ENCODE measurements around the gene MAS1. TPM values are rescaled to one million over a fixed set of nuclear protein-coding genes. Genes with fewer than 3 reads are reported as not detected.

Gene MAS1
- total RNA-seq, 1 experiment from 2014 or later = not detected

GRCh38 chr6:159877256-159877808 lies 13.5 kb upstream of the MAS1 start:
- Mint-ChIP-seq H3K27me3 (ENCODE audit: insufficient read depth, unreplicated experiment) (peaks cover 5% of the 10 kb centered on the region), H3K4me3 (ENCODE audit: unreplicated experiment) (no peak overlapping the region), H3K36me3 (ENCODE audit: insufficient read depth, unreplicated experiment) (no peaks in the 10 kb centered on the region), H3K9me3 (ENCODE audit: unreplicated experiment) (no peaks in the 10 kb centered on the region), H3K27ac (ENCODE audit: unreplicated experiment) (no peak overlapping the region), H3K4me1 (ENCODE audit: low read depth, unreplicated experiment) (no peaks in the 10 kb centered on the region)
- Histone ChIP-seq H3K9me3 (no peaks in the 10 kb centered on the region), H3K36me3 (ENCODE audit: control insufficient read depth, insufficient read depth, low read length) (no peaks in the 10 kb centered on the region), H3K27me3 (replicated peaks; ENCODE audit: control insufficient read depth, insufficient read depth, low read length) (no peaks in the 10 kb centered on the region; the same call in 1 of the 2 replicates), H3K4me3 (ENCODE audit: low read depth, low read length) (no peak overlapping the region), H3K4me1 (no peaks in the 10 kb centered on the region)
- BruUV-seq (replicated peaks) = no TSS peak
- TF ChIP-seq CTCF (IDR thresholded peaks at IDR 0.05; ENCODE audit: insufficient read depth in 1 of 2, low read depth in 1 of 2, low read length in 1 of 2, severe bottlenecking in 1 of 2, unreplicated experiment in 1 of 2) = no peak
- intact Hi-C loops (cut with micrococcal nuclease; ENCODE audit: unreplicated experiment) = no loop called here
- CTCF ChIA-PET = no interaction called here
- DNase-seq = no peak
- POLR2A ChIA-PET = no interaction called here

GRCh38 chr6:159878341-159878740 lies 12.4 kb upstream of the MAS1 start:
- no peak for DNase-seq
- no peak overlapping the region for H3K27ac Mint-ChIP-seq (ENCODE audit: unreplicated experiment)
- no peak for TF ChIP-seq CTCF (IDR thresholded peaks at IDR 0.05; ENCODE audit: insufficient read depth in 1 of 2, low read depth in 1 of 2, low read length in 1 of 2, severe bottlenecking in 1 of 2, unreplicated experiment in 1 of 2)
- H3K4me1 ChIP-seq = no peaks in the 10 kb centered on the region
- intact Hi-C loops (cut with micrococcal nuclease; ENCODE audit: unreplicated experiment) = no loop called here
- no peaks in the 10 kb centered on the region for H3K4me1 Mint-ChIP-seq (ENCODE audit: low read depth, unreplicated experiment)
- no peaks in the 10 kb centered on the region for H3K9me3 ChIP-seq
- ChIA-PET CTCF (interaction anchor here (1.1 kb wide), 1 partner anchor 15 kb away, joined by 4 read pairs; no protein-coding TSS in a partner anchor), POLR2A (no interaction called here)
- no peak overlapping the region for H3K4me3 ChIP-seq (ENCODE audit: low read depth, low read length)
- H3K36me3 Mint-ChIP-seq (ENCODE audit: insufficient read depth, unreplicated experiment) = no peaks in the 10 kb centered on the region
- H3K36me3 ChIP-seq (ENCODE audit: control insufficient read depth, insufficient read depth, low read length) = no peaks in the 10 kb centered on the region
- no peaks in the 10 kb centered on the region; the same call in 1 of the 2 replicates for H3K27me3 ChIP-seq (replicated peaks; ENCODE audit: control insufficient read depth, insufficient read depth, low read length)
- no peak overlapping the region for H3K4me3 Mint-ChIP-seq (ENCODE audit: unreplicated experiment)
- peaks cover 5% of the 10 kb centered on the region for H3K27me3 Mint-ChIP-seq (ENCODE audit: insufficient read depth, unreplicated experiment)
- BruUV-seq (replicated peaks) = no TSS peak
- no peaks in the 10 kb centered on the region for H3K9me3 Mint-ChIP-seq (ENCODE audit: unreplicated experiment)

- ChIA-PET CTCF (no interaction called here), POLR2A (no interaction called here)
- H3K27me3 ChIP-seq (replicated peaks; ENCODE audit: control insufficient read depth, insufficient read depth, low read length) = no peaks in the 10 kb centered on the region; the same call in 1 of the 2 replicates
- Mint-ChIP-seq H3K4me3 (ENCODE audit: unreplicated experiment) (no peak overlapping the region), H3K4me1 (ENCODE audit: low read depth, unreplicated experiment) (no peaks in the 10 kb centered on the region), H3K9me3 (ENCODE audit: unreplicated experiment) (no peaks in the 10 kb centered on the region), H3K27me3 (ENCODE audit: insufficient read depth, unreplicated experiment) (peaks cover 3% of the 10 kb centered on the region), H3K27ac (ENCODE audit: unreplicated experiment) (no peak overlapping the region), H3K36me3 (ENCODE audit: insufficient read depth, unreplicated experiment) (no peaks in the 10 kb centered on the region)
- H3K36me3 ChIP-seq (ENCODE audit: control insufficient read depth, insufficient read depth, low read length) = no peaks in the 10 kb centered on the region
- no peak for DNase-seq
- no peak for TF ChIP-seq CTCF (IDR thresholded peaks at IDR 0.05; ENCODE audit: insufficient read depth in 1 of 2, low read depth in 1 of 2, low read length in 1 of 2, severe bottlenecking in 1 of 2, unreplicated experiment in 1 of 2)
- intact Hi-C loops (cut with micrococcal nuclease; ENCODE audit: unreplicated experiment) = no loop called here
- no peak overlapping the region for H3K4me3 ChIP-seq (ENCODE audit: low read depth, low read length)
- no peaks in the 10 kb centered on the region for H3K9me3 ChIP-seq
- no peaks in the 10 kb centered on the region for H3K4me1 ChIP-seq
- BruUV-seq (replicated peaks) = no TSS peak
Measured at GRCh38 chr6:159879856-159880255, 10.9 kb upstream of the MAS1 start.
